Measurements from ENCODE around the gene LGALS3BP.

The LGALS3BP gene

DNA sequence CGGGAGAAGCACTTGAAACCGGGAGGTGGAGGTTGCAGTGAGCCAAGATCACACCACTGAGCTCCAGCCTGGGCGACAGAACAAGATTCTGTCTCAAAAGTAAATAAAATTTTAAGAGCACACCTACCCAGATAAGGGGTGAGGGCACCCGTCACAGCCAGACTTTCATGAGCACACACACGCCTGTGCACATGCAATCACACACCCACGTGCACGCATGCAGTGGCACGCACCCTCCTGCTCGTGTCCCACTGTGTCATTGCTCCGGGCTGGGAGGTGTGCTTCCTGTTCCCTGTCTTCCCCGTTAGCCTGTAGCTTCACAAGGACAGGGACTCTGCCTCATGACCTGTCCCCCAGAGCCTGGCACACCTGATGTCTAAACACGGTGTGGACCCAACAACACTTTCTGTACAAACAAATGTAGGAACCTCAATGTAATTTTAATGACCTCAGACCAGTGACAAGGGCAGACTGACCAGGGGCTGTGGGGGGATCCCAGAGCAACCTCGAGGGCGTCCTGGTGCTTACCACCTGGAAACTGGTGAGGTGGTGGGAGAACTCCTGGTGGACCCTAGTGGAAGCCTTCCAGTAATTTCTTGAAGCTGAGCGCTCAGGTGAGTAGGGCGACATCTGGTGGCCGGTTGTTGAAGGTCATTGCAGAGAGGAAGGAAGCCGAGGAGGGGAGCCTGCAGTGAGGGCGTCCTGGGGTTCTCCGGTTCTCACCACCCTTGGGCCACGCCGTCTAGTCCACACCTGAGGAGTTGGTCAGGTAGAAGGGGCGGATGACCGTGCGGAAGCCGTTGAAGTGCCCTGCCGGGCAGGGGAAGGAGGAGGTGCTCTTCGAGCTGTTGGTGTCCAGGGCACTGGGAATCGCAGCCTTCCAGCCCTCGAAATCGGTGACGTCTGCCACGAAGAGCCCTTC lies 8.6 kb downstream of the LGALS3BP start:
- TF ChIP-seq, protein P1, sequence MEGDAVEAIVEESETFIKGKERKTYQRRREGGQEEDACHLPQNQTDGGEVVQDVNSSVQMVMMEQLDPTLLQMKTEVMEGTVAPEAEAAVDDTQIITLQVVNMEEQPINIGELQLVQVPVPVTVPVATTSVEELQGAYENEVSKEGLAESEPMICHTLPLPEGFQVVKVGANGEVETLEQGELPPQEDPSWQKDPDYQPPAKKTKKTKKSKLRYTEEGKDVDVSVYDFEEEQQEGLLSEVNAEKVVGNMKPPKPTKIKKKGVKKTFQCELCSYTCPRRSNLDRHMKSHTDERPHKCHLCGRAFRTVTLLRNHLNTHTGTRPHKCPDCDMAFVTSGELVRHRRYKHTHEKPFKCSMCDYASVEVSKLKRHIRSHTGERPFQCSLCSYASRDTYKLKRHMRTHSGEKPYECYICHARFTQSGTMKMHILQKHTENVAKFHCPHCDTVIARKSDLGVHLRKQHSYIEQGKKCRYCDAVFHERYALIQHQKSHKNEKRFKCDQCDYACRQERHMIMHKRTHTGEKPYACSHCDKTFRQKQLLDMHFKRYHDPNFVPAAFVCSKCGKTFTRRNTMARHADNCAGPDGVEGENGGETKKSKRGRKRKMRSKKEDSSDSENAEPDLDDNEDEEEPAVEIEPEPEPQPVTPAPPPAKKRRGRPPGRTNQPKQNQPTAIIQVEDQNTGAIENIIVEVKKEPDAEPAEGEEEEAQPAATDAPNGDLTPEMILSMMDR (IDR thresholded peaks at IDR 0.05; ENCODE audit: low read length, missing control alignments): peak; percentile 89
- peak; percentile 80 for DNase-seq (ENCODE audit: low read depth)
- no peak overlapping the region for H3K4me3 ChIP-seq (replicated peaks; ENCODE audit: low read depth, low read length)

DNA sequence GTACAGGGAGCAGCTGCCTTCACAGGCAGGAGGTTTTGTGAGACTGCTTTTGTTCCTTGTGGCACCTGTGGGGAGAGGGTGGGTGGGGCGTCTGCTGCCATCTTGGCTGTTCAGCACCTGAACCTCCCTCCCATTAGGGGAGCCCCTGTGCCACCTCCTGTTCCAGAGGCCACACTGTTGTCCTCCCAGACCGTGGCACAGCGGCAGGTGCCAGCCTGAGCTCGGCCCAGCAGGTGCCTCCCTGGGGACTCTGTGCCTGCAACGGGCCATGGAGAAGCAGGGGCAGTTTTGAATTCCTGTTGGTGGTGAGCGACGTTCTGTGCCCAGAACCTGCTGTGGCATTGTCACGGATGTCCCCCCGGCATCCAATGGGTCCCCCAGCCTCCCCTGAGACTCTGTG lies 9.9 kb downstream of the LGALS3BP start:
- no peak for DNase-seq (ENCODE audit: low read depth)
- H3K4me3 ChIP-seq (replicated peaks; ENCODE audit: low read depth, low read length): no peak overlapping the region
- TF ChIP-seq, protein P1 (IDR thresholded peaks at IDR 0.05; ENCODE audit: low read length, missing control alignments): no peak

DNA sequence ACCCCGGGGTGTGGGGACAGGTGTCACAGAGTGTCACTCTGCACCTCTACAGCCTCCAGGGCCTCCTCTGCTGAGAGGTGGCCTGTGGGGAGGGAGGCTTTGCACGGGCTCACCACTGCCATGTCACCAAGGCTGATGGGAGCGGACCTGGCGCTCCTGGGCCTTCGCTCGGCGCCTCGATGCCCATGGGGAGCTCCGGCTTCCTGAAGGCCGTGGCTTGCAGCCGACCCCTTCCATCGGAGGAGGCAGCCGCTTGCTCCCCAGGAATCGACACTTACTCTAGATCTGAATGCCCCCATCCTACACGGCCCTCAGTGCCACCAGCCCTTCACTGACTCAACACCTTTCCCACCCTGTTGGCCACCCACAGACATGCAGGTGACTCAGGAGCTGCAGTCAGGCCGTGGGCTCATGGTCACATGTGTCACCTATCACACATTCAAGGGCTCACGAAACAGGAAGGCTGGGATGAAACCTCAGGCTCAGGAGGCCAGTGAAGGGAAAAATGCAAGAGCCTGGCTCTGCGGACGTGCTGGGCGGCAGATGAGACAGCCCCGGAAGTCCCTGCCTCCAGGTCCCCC lies 11.9 kb downstream of the LGALS3BP start:
- no peak overlapping the region for H3K4me3 ChIP-seq (replicated peaks; ENCODE audit: low read depth, low read length)
- DNase-seq (ENCODE audit: low read depth): no peak

DNA sequence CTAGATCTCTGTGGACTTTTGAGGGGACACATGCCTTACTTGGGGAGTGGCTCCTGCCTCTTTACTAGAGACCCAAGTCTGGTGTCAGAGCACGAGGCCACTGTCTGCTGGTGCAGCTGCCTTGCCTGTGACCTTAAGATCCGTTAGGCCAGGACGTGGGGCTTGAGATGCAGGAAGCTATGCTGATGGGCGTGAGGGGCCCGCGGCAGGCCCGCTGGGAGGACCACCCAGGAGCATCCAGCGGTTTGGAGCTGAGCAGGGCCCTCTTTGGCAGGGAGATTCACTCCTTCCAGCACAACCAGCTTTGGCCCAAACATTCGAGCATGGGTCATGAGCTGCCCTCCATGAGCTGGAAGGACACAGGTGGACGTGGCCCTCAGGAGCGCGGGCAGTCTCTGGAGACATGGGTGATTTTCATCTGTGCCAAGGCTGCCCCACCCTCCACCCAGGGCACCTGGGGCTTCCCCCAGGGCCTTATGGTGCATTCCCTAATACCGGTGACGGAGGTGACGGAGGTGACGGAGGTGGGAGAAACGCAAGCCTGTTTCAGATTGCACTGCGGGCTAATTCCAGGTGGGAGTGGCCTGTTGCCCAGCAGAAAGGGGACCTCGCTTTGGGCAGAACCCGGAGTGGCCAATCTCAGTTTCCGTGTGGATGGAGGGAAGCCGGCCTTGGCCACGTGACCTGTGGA lies 12.7 kb downstream of the LGALS3BP start:
- no peak for DNase-seq (ENCODE audit: low read depth)
- H3K4me3 ChIP-seq (replicated peaks; ENCODE audit: low read depth, low read length): no peak overlapping the region
- TF ChIP-seq, protein P1 (IDR thresholded peaks at IDR 0.05; ENCODE audit: low read length, missing control alignments): no peak

More for the DNA sequence above, 11.9 kb downstream of the LGALS3BP start:
- TF ChIP-seq, protein P1 (IDR thresholded peaks at IDR 0.05; ENCODE audit: low read length, missing control alignments): no peak

DNA sequence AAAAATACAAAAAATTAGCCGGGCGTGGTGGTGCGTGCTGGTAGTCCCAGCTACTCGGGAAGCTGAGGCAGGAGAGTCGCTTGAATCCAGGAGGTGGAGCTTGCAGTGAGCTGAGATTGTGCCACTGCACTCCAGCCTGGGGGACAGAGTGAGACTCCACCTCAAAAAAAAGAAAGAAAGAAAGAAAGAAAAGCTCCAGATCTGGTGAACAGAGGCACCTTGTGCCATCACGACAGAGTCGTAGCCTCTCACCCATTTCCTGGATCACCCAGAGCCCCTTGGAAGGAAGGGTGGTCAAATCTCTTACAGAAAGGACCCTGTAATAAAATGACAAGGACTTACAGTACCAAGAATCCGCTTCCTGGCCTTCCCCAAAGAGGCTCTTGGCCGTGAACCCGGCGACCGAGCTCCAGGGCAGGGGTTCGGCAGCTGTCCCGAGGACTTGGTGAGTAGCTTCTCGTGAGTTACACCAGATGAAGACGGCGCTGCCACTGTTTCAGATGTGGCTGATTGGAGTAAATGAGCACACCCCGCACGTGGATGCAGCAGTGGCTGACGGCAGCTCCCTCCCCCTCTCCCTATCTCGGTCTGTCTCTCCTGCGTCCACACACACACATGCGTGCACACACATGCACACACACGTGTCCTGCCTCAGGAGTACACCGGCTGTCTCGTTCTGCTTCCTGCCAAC lies 13.5 kb downstream of the LGALS3BP start:
- no peak for DNase-seq (ENCODE audit: low read depth)
- TF ChIP-seq, protein P1 (IDR thresholded peaks at IDR 0.05; ENCODE audit: low read length, missing control alignments): no peak

DNA sequence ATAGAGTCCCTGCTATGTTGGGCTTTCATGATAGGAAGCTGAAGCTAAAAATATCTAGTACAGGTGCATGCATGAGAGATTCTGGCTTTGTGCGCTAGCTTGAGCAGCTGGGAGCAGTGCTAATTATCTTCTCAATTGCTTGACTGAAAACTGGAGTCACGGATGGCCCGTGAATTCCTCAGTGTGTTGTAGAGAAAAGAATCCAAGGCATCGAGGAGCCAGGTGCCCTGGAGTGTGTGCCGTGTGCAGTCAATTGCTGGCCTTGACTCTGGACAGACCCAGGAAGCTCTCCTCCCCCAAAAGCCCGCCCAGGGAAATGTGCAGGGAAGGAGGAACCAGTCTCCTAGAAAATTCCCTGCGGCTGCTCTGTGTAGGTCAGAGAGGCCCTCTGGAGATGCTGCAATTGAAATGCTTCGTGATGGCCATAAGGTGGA lies 14.2 kb downstream of the LGALS3BP start:
- DNase-seq (ENCODE audit: low read depth): no peak
- TF ChIP-seq, protein P1 (IDR thresholded peaks at IDR 0.05; ENCODE audit: low read length, missing control alignments): no peak

More for the DNA sequence above, 13.5 kb downstream of the LGALS3BP start:
- no peak overlapping the region for H3K4me3 ChIP-seq (replicated peaks; ENCODE audit: low read depth, low read length)

More for the DNA sequence above, 14.2 kb downstream of the LGALS3BP start:
- no peak overlapping the region for H3K4me3 ChIP-seq (replicated peaks; ENCODE audit: low read depth, low read length)
